IMR-90 (cell line): ENCODE results near the gene JADE2. TPM values are rescaled to one million over a fixed set of nuclear protein-coding genes. Genes with fewer than 3 reads are reported as not detected.

Experiments
- ATAC-seq: fragments of 200-7000 bp; cut with Tn5 transposase; 2 replicates; pipeline ENCODE4 v1.9.1; 2020; ENCODE audit warnings: low read depth, mild to moderate bottlenecking, moderate library complexity
- BruUV-seq: library from RNA; stranded (reverse); fragments of 400-500 nt; replicated peaks from 2 replicates; lab custom pipeline; 2021; lab: Mats Ljungman, UMichigan
- CTCF ChIA-PET: fragments of 300-600 bp; formaldehyde crosslinking; extraction: SDS; loops from one replicate; lab custom pipeline; 2021; ENCODE audit warnings: antibody characterized with exemption; lab: Yijun Ruan, JAX
- POLR2A ChIA-PET: fragments of 300-600 bp; sonication (Branson Sonifier 250); formaldehyde crosslinking; loops from one replicate; lab custom pipeline; 2022; ENCODE audit warnings: antibody characterized with exemption; ENCODE audit not compliant: unreplicated experiment; lab: Charles Lee
- DNase-seq: peaks from one replicate; pipeline ENCODE4 v3.0.0; 2013
- H2AFZ ChIP-seq: replicated peaks from 2 replicates; pipeline ENCODE3; 2013; ENCODE audit warnings: low read length, mild to moderate bottlenecking; ENCODE audit not compliant: poor library complexity
- H2AK5ac ChIP-seq: 2 replicates; pipeline ENCODE4 v1.6.1; 2013; ENCODE audit warnings: low read depth, low read length, inconsistent platforms
- H2AK9ac ChIP-seq: replicated peaks from 2 replicates; pipeline ENCODE3; 2013; ENCODE audit warnings: mild to moderate bottlenecking, low read depth, low read length, moderate library complexity; ENCODE audit not compliant: poor library complexity
- H2BK120ac ChIP-seq: 2 replicates; pipeline ENCODE4 v1.6.1; 2013; ENCODE audit warnings: low read depth, low read length, inconsistent platforms
- H2BK15ac ChIP-seq: 3 replicates; pipeline ENCODE4 v1.6.1; 2013; ENCODE audit warnings: low read depth, low read length, inconsistent platforms
- H2BK20ac ChIP-seq: 2 replicates; pipeline ENCODE4 v1.6.1; 2013; ENCODE audit warnings: low read depth, mild to moderate bottlenecking, inconsistent platforms, low read length, moderate library complexity
- H2BK5ac ChIP-seq: 2 replicates; pipeline ENCODE4 v1.6.1; 2013; ENCODE audit warnings: mild to moderate bottlenecking, low read depth, low read length, inconsistent platforms; ENCODE audit not compliant: poor library complexity, severe bottlenecking
- H3K14ac ChIP-seq: replicated peaks from 2 replicates; pipeline ENCODE4 v1.6.1; 2013; ENCODE audit warnings: low read depth, low read length, inconsistent platforms
- H3K18ac ChIP-seq: 2 replicates; pipeline ENCODE4 v1.6.1; 2013; ENCODE audit warnings: low read depth, low read length, control low read depth
- H3K23ac ChIP-seq: 2 replicates; pipeline ENCODE4 v1.6.1; 2013; ENCODE audit warnings: low read depth, low read length, inconsistent platforms
- H3K27ac ChIP-seq: 2 replicates; pipeline ENCODE4 v1.5.1; 2013; ENCODE audit warnings: mild to moderate bottlenecking, control low read depth, low read length; ENCODE audit not compliant: insufficient read depth
- H3K27me3 ChIP-seq: 2 replicates; pipeline ENCODE4 v1.6.1; 2013; ENCODE audit warnings: low read length; ENCODE audit not compliant: control insufficient read depth, insufficient read depth
- H3K36me3 ChIP-seq: 2 replicates; pipeline ENCODE4 v1.6.1; 2013; ENCODE audit warnings: low read length, mixed read lengths; ENCODE audit not compliant: control insufficient read depth, insufficient read depth
- H3K4ac ChIP-seq: 2 replicates; pipeline ENCODE4 v1.6.1; 2013; ENCODE audit warnings: low read depth, low read length, inconsistent platforms
- H3K4me1 ChIP-seq: 2 replicates; pipeline ENCODE4 v1.6.1; 2013; ENCODE audit warnings: low read length, mixed read lengths; ENCODE audit not compliant: control insufficient read depth, insufficient read depth
- H3K4me2 ChIP-seq: 2 replicates; pipeline ENCODE4 v1.6.1; 2013; ENCODE audit warnings: low read depth, mild to moderate bottlenecking, control low read depth, low read length, moderate library complexity
- H3K4me3 ChIP-seq: 2 replicates; pipeline ENCODE4 v1.5.1; 2013; ENCODE audit warnings: low read depth, mild to moderate bottlenecking, control low read depth, low read length, moderate library complexity; ENCODE audit not compliant: insufficient read depth
- H3K56ac ChIP-seq: 2 replicates; pipeline ENCODE4 v1.6.1; 2013; ENCODE audit warnings: low read length, inconsistent platforms; ENCODE audit not compliant: insufficient read depth; ENCODE audit errors: extremely low read depth
- H3K79me1 ChIP-seq, 2 experiments: 2 replicates each; pipeline ENCODE4 v1.6.1; 2013; ENCODE audit warnings: low read length in 2 of 2, inconsistent platforms in 1 of 2, low read depth in 1 of 2
- H3K9ac ChIP-seq: 2 replicates; pipeline ENCODE4 v1.6.1; 2013; ENCODE audit warnings: low read depth, low read length, control low read depth
- H3K9me1 ChIP-seq: 2 replicates; pipeline ENCODE4 v1.6.1; 2013; ENCODE audit warnings: low read length, inconsistent platforms; ENCODE audit not compliant: insufficient read depth
- H3K9me3 ChIP-seq: 2 replicates; pipeline ENCODE4 v1.6.1; 2013; ENCODE audit warnings: low read length; ENCODE audit not compliant: control insufficient read depth, insufficient read depth
- H4K20me1 ChIP-seq: 2 replicates; pipeline ENCODE4 v1.6.1; 2013; ENCODE audit warnings: low read length, inconsistent platforms; ENCODE audit not compliant: insufficient read depth
- H4K5ac ChIP-seq: 2 replicates; pipeline ENCODE4 v1.6.1; 2013; ENCODE audit warnings: mild to moderate bottlenecking, low read depth, low read length, control low read depth
- H4K8ac ChIP-seq, 2 experiments: 2 replicates each; pipeline ENCODE4 v1.6.1; 2013; ENCODE audit warnings: low read depth in 2 of 2, low read length in 2 of 2, control low read depth in 1 of 2, inconsistent platforms in 1 of 2
- H4K91ac ChIP-seq: 2 replicates; pipeline ENCODE4 v1.6.1; 2013; ENCODE audit warnings: low read depth, low read length, inconsistent platforms; ENCODE audit not compliant: insufficient read depth
- CEBPB ChIP-seq: IDR thresholded peaks from 2 replicates; pipeline ENCODE4 v1.6.1; 2012; ENCODE audit warnings: low read depth, low read length, improper control_type of control experiment
- CHD1 ChIP-seq: IDR thresholded peaks from 2 replicates; pipeline ENCODE4 v1.6.1; 2012; ENCODE audit warnings: low read depth, low read length, improper control_type of control experiment
- ELK1 ChIP-seq: fragments of 150-350 bp; IDR thresholded peaks from 2 replicates; pipeline ENCODE4 v1.6.1; 2016; ENCODE audit warnings: low read depth, mild to moderate bottlenecking, low read length, moderate library complexity, borderline replicate concordance
- FOS ChIP-seq: fragments of 150-350 bp; IDR thresholded peaks from 2 replicates; pipeline ENCODE4 v1.6.1; 2016; ENCODE audit warnings: low read depth, low read length
- MAZ ChIP-seq: IDR thresholded peaks from 2 replicates; pipeline ENCODE4 v1.6.1; 2012; ENCODE audit warnings: low read depth, mild to moderate bottlenecking, low read length, improper control_type of control experiment, moderate library complexity, borderline replicate concordance
- MXI1 ChIP-seq: IDR thresholded peaks from 2 replicates; pipeline ENCODE4 v1.6.1; 2012; ENCODE audit warnings: low read depth, mild to moderate bottlenecking, low read length, moderate library complexity, borderline replicate concordance
- NFE2L2 ChIP-seq: fragments of 150-350 bp; IDR thresholded peaks from 2 replicates; pipeline ENCODE4 v1.6.1; 2016; ENCODE audit warnings: low read depth, mild to moderate bottlenecking, low read length
- POLR2A ChIP-seq: IDR thresholded peaks from 2 replicates; pipeline ENCODE4 v1.6.1; 2012; ENCODE audit warnings: mild to moderate bottlenecking, low read depth, low read length
- RAD21 ChIP-seq: IDR thresholded peaks from 2 replicates; pipeline ENCODE4 v1.6.1; 2012; ENCODE audit warnings: low read length, improper control_type of control experiment
- RCOR1 ChIP-seq: IDR thresholded peaks from 2 replicates; pipeline ENCODE4 v1.6.1; 2012; ENCODE audit warnings: mild to moderate bottlenecking, low read length, improper control_type of control experiment; ENCODE audit not compliant: insufficient replicate concordance
- RFX5 ChIP-seq: IDR thresholded peaks from 2 replicates; pipeline ENCODE4 v1.8.0; 2012; ENCODE audit warnings: low read depth, mild to moderate bottlenecking, low read length, moderate library complexity
- SMC3 ChIP-seq: fragments of 150-350 bp; IDR thresholded peaks from 2 replicates; pipeline ENCODE4 v1.6.1; 2016; ENCODE audit warnings: low read depth, mild to moderate bottlenecking, antibody characterized with exemption, low read length, moderate library complexity
- USF2 ChIP-seq: fragments of 150-350 bp; IDR thresholded peaks from 2 replicates; pipeline ENCODE4 v1.6.1; 2017; ENCODE audit warnings: mild to moderate bottlenecking, antibody characterized with exemption, low read length, low read depth
- WGBS, 2 experiments: methylation state at CpG; one replicate each; pipeline versions ENCODE4 v1.1.5 to v1.1.7; 2013; ENCODE audit warnings: missing lambda C conversion rate in 2 of 2; ENCODE audit not compliant: insufficient read length in 1 of 2; ENCODE audit errors: extremely low coverage in 2 of 2; 5-methylcytosine and 5-hydroxymethylcytosine counted together
- dilution Hi-C: fragments of 300-500 bp; cut with HindIII; formaldehyde crosslinking; loops from one replicate; pipeline ENCODE4 v1.14.3; 2018; ENCODE audit warnings: low sequenced_read_pairs; ENCODE audit not compliant: unreplicated experiment
- in situ Hi-C: fragments of 300-500 bp; cut with MboI; formaldehyde crosslinking; loops from 3 replicates; pipeline ENCODE4 v1.14.3; 2019; ENCODE audit warnings: low sequenced_read_pairs, inconsistent platforms, mixed read lengths
- intact Hi-C: fragments of 100-400 bp; cut with micrococcal nuclease; formaldehyde crosslinking; loops from 2 replicates; pipeline ENCODE4 v1.10.0; 2022
- polyA plus RNA-seq, 3 experiments: library from polyadenylated mRNA; depleted of rRNA; stranded (reverse); fragments of >200 nt; gene quantifications; 2 replicates each; pipeline ENCODE4 v1.2.3, GENCODE V29; 2012; ENCODE audit warnings: low replicate concordance in 1 of 3
- total RNA-seq: library from RNA; depleted of rRNA; stranded (reverse); fragments of >200 nt; gene quantifications from 2 replicates; pipeline ENCODE4 v1.2.3, GENCODE V29; 2012

The JADE2 gene
- total and polyA plus RNA-seq, 2 of the 4 experiments (the other 2 are of a cell fraction), result 13.3 to 14.9 TPM

- no TSS peak for BruUV-seq
Measured at GRCh38 chr5:134604908-134605307, 79.4 kb downstream of the JADE2 start.

More at GRCh38 chr5:134604908-134605307, 79.4 kb downstream of the JADE2 start:
- Histone ChIP-seq H4K8ac (no peak overlapping the region), H4K91ac (no peak overlapping the region), H2BK120ac (no peak overlapping the region), H2BK20ac (no peak overlapping the region), H3K36me3 (peaks cover 30% of the 10 kb centered on the region), H3K9ac (no peak overlapping the region), H2BK15ac (no peak overlapping the region), H2AFZ (no peak overlapping the region), H3K23ac (no peak overlapping the region), H4K5ac (no peak overlapping the region), H3K9me1 (no peaks in the 10 kb centered on the region), H3K27ac (no peak overlapping the region), H3K4me2 (no peak overlapping the region), H3K14ac (no peak overlapping the region), H4K20me1 (no peaks in the 10 kb centered on the region), H3K9me3 (no peaks in the 10 kb centered on the region), H2AK9ac (no peak overlapping the region), H3K18ac (no peak overlapping the region), H3K79me1 (no peaks in the 10 kb centered on the region), H3K4me3 (no peak overlapping the region), H3K56ac (no peak overlapping the region), H2AK5ac (no peak overlapping the region), H3K4me1 (peaks cover 5% of the 10 kb centered on the region), H2BK5ac (no peak overlapping the region), H3K27me3 (no peaks in the 10 kb centered on the region), H3K4ac (no peak overlapping the region)
- in situ Hi-C loops (no loop called here), intact Hi-C loops (no loop called here), dilution Hi-C loops (no loop called here)
- TF ChIP-seq SMC3, result no peak
- no peak for TF ChIP-seq MXI1
- TF ChIP-seq CHD1, result no peak
- TF ChIP-seq RAD21, result no peak
- TF ChIP-seq RFX5, result no peak
- TF ChIP-seq RCOR1, result no peak
- TF ChIP-seq FOS, result no peak
- TF ChIP-seq ELK1, result no peak
- TF ChIP-seq CEBPB, result no peak
- TF ChIP-seq POLR2A, result no peak
- no peak for TF ChIP-seq NFE2L2
- no peak for TF ChIP-seq USF2
- no peak for TF ChIP-seq MAZ
- WGBS, 2 experiments, result no CpG with 5 or more reads among the region's 1 CpG
- DNase-seq (no peak), ATAC-seq (no peak)
- CTCF ChIA-PET, result interaction anchor here (0.5 kb wide), 1 partner anchor 1668 kb away, joined by 3 read pairs; no protein-coding TSS in a partner anchor
- POLR2A ChIA-PET, result no interaction called here
